OCI-LY7 (cell line): ENCODE measurements around the gene CCDC134.

Experiments used
- CTCF ChIP-seq: fragments of 200-600 bp; sonication (generic); conservative IDR thresholded peaks from 2 replicates; pipeline ENCODE4 v1.5.1; 2014; ENCODE audit warnings: mild to moderate bottlenecking, antibody characterized with exemption, low read length, moderate library complexity, mixed read lengths
- EZH2phosphoT487 ChIP-seq: fragments of 200-600 bp; sonication (generic); IDR thresholded peaks from 2 replicates; pipeline ENCODE4 v1.6.1; 2018; ENCODE audit warnings: low read depth, borderline replicate concordance, mild to moderate bottlenecking, mixed run types, antibody characterized with exemption, low read length, moderate library complexity, mixed read lengths

- no peak for TF ChIP-seq CTCF
- TF ChIP-seq EZH2phosphoT487 = no peak
Observed at GRCh38 chr22:41840216-41840615, 39.7 kb downstream of the CCDC134 start.
